K562 (cell line): ENCODE data around the gene UBXN2A. TPM values are rescaled to one million over a fixed set of nuclear protein-coding genes. Genes with fewer than 3 reads are reported as not detected.
A peak's percentile ranks its signal among the peaks of the same experiment; 100 is the strongest.

ENCODE experiments used
- ARID2 ChIP-seq: fragments of 450-650 bp; IDR thresholded peaks from 2 replicates; pipeline ENCODE4 v1.6.1; 2017; ENCODE audit warnings: antibody characterized with exemption, mild to moderate bottlenecking
- CEBPG ChIP-seq, 3 experiments: fragments of 200-800 bp in 1 of 3; sonication (Bioruptor generic) in 1 of 3; sonication (generic) in 1 of 3; formaldehyde crosslinking in 1 of 3; IDR thresholded peaks in 2 of 3; conservative IDR thresholded peaks in 1 of 3; 2 replicates each; pipeline versions ENCODE4 v1.6.1 to v1.8.0; 2016 to 2022; ENCODE audit warnings: missing compliant biosample characterization in 2 of 3, missing genetic modification characterization in 2 of 3, mild to moderate bottlenecking in 1 of 3, missing genetic modification reagents in 1 of 3
- DPF2 ChIP-seq: fragments of 450-650 bp; IDR thresholded peaks from 2 replicates; pipeline ENCODE4 v1.6.1; 2016
- GABPB2 ChIP-seq: fragments of 250-450 bp; sonication (Bioruptor Pico); conservative IDR thresholded peaks from 2 replicates; pipeline ENCODE4 v1.5.1; 2021; ENCODE audit warnings: mild to moderate bottlenecking
- GTF2A2 ChIP-seq: IDR thresholded peaks from 2 replicates; pipeline ENCODE4 v1.6.1; 2016; ENCODE audit warnings: mild to moderate bottlenecking, missing genetic modification characterization, missing compliant biosample characterization
- HNRNPK ChIP-seq: fragments of 200-400 bp; formaldehyde crosslinking; IDR thresholded peaks from one replicate; pipeline ENCODE4 v1.6.1; 2018; ENCODE audit warnings: mild to moderate bottlenecking, low read depth, low read length; ENCODE audit not compliant: poor library complexity, severe bottlenecking
- HSF4 ChIP-seq: fragments of 250-450 bp; sonication (Bioruptor Pico); IDR thresholded peaks from 2 replicates; pipeline ENCODE4 v2.1.2; 2022; ENCODE audit warnings: mild to moderate bottlenecking, moderate library complexity, borderline replicate concordance
- MAZ ChIP-seq, 2 experiments: fragments of 450-650 bp in 1 of 2; sonication (generic) in 1 of 2; formaldehyde crosslinking; IDR thresholded peaks in 1 of 2; conservative IDR thresholded peaks in 1 of 2; 2 replicates each; pipeline versions ENCODE4 v1.4.0 to v1.5.0; 2020; ENCODE audit warnings: mild to moderate bottlenecking in 1 of 2, missing genetic modification reagents in 1 of 2
- NR2C1 ChIP-seq, 2 experiments: fragments of 450-650 bp; IDR thresholded peaks; 2 replicates each; pipeline ENCODE4 v1.6.1; 2017; ENCODE audit warnings: mild to moderate bottlenecking in 2 of 2, antibody characterized with exemption in 1 of 2, inconsistent platforms in 1 of 2, missing compliant biosample characterization in 1 of 2, missing genetic modification characterization in 1 of 2
- PRMT5 ChIP-seq: sonication (generic); formaldehyde crosslinking; IDR thresholded peaks from 2 replicates; pipeline ENCODE4 v1.5.0; 2020; ENCODE audit warnings: missing genetic modification reagents
- RB1 ChIP-seq: fragments of 450-650 bp; IDR thresholded peaks from 2 replicates; pipeline ENCODE4 v1.6.1; 2017; ENCODE audit warnings: low read depth, mild to moderate bottlenecking
- RBM34 ChIP-seq: fragments of 200-400 bp; formaldehyde crosslinking; IDR thresholded peaks from 2 replicates; pipeline ENCODE4 v1.6.1; 2018; ENCODE audit warnings: low read length, borderline replicate concordance; ENCODE audit not compliant: insufficient read depth
- RNF2 ChIP-seq: sonication (generic); IDR thresholded peaks from 2 replicates; pipeline ENCODE4 v1.6.1; 2016
- SMAD3 ChIP-seq: fragments of 450-650 bp; formaldehyde crosslinking; conservative IDR thresholded peaks from 2 replicates; pipeline ENCODE4 v1.4.0; 2020; ENCODE audit warnings: mild to moderate bottlenecking
- SOX6 ChIP-seq: fragments of 450-650 bp; IDR thresholded peaks from 2 replicates; pipeline ENCODE4 v1.6.1; 2014; ENCODE audit warnings: mild to moderate bottlenecking
- ZNF431 ChIP-seq: sonication (generic); formaldehyde crosslinking; IDR thresholded peaks from 2 replicates; pipeline ENCODE4 v1.8.0; 2022; ENCODE audit warnings: mild to moderate bottlenecking, missing genetic modification reagents
- ZNF586 ChIP-seq: fragments of 450-650 bp; formaldehyde crosslinking; conservative IDR thresholded peaks from 2 replicates; pipeline ENCODE4 v1.4.0; 2020; ENCODE audit warnings: mild to moderate bottlenecking, moderate library complexity
- ZSCAN32 ChIP-seq: fragments of 450-650 bp; formaldehyde crosslinking; IDR thresholded peaks from 2 replicates; pipeline ENCODE4 v1.4.0; 2020; ENCODE audit warnings: mild to moderate bottlenecking, moderate library complexity
- polyA plus RNA-seq, 8 experiments: library from polyadenylated mRNA; depleted of rRNA in 4 of 8; stranded (reverse) in 5 of 8; unstranded in 3 of 8; fragments of >200 nt; fragmentation: Nextera tagmentation in 2 of 8; fragmentation: Illumina TruSeq in 1 of 8; extraction: Ambion mirVana in 2 of 8; extraction: Trizol in 1 of 8; gene quantifications; 2 replicates each; pipeline versions ENCODE4 v1.2.1 to v1.2.3, GENCODE V29; 2011 to 2014; ENCODE audit warnings: inconsistent platforms in 1 of 8, missing spikeins in 1 of 8
- total RNA-seq, 7 experiments: library from RNA; depleted of rRNA in 6 of 7; stranded (reverse); fragments of >200 nt in 6 of 7; fragmentation: Illumina TruSeq in 2 of 7; extraction: Trizol in 2 of 7; gene quantifications; 2 replicates each; pipeline versions ENCODE4 v1.2.1 to v1.2.3, GENCODE V29; 2011 to 2021; ENCODE audit warnings: low replicate concordance in 1 of 7
- TF ChIP-seq, protein P1 (sequence below): sonication (generic); formaldehyde crosslinking; IDR thresholded peaks from 2 replicates; pipeline ENCODE4 v1.8.0; 2022; ENCODE audit warnings: mild to moderate bottlenecking, missing genetic modification reagents
- TF ChIP-seq, protein P2 (sequence below), 2 experiments: fragments of 450-650 bp; IDR thresholded peaks; 2 replicates each; pipeline ENCODE4 v1.6.1; 2018; ENCODE audit warnings: mild to moderate bottlenecking in 2 of 2, low read depth in 1 of 2; ENCODE audit not compliant: partially characterized antibody in 2 of 2

The UBXN2A gene
- total and polyA plus RNA-seq, 9 of the 15 experiments (the other 6 are each of a cell fraction or from before 2014, with no cell fraction given): 3.4 to 25.6 (median 16.0) TPM

DNA sequence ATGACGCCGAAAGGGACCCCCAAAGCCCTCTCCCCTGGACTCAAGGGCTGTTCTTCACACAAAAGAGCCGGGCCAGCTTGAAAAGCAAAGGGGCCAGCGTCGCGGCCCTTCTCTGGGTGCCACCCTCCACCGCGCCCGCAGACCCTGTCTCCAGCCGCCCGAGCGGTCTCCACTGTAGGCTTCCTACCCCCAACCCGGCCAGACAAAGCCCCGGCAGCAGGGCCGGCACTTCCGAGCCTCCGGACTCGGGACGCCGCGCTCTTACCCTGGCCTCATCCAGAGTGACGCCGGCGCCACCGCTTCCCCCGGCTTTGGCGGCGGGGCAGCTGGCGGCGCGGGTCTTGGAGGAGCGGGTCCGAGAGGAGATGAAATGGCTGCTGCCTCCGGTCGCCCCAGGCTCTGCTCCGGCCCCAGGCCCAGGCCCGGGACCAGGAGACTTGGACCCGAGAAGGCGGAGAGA, 13.9 kb upstream of the UBXN2A start (continued):
- TF ChIP-seq, protein P1, sequence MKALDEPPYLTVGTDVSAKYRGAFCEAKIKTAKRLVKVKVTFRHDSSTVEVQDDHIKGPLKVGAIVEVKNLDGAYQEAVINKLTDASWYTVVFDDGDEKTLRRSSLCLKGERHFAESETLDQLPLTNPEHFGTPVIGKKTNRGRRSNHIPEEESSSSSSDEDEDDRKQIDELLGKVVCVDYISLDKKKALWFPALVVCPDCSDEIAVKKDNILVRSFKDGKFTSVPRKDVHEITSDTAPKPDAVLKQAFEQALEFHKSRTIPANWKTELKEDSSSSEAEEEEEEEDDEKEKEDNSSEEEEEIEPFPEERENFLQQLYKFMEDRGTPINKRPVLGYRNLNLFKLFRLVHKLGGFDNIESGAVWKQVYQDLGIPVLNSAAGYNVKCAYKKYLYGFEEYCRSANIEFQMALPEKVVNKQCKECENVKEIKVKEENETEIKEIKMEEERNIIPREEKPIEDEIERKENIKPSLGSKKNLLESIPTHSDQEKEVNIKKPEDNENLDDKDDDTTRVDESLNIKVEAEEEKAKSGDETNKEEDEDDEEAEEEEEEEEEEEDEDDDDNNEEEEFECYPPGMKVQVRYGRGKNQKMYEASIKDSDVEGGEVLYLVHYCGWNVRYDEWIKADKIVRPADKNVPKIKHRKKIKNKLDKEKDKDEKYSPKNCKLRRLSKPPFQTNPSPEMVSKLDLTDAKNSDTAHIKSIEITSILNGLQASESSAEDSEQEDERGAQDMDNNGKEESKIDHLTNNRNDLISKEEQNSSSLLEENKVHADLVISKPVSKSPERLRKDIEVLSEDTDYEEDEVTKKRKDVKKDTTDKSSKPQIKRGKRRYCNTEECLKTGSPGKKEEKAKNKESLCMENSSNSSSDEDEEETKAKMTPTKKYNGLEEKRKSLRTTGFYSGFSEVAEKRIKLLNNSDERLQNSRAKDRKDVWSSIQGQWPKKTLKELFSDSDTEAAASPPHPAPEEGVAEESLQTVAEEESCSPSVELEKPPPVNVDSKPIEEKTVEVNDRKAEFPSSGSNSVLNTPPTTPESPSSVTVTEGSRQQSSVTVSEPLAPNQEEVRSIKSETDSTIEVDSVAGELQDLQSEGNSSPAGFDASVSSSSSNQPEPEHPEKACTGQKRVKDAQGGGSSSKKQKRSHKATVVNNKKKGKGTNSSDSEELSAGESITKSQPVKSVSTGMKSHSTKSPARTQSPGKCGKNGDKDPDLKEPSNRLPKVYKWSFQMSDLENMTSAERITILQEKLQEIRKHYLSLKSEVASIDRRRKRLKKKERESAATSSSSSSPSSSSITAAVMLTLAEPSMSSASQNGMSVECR (CRISPR knock-in tag): 0 out of 2 replicates have a peak, but pooled peaks have one; percentile 3
- no peak for TF ChIP-seq MAZ (CRISPR knock-in tag; conservative IDR thresholded peaks at IDR 0.05 in 1 of 2, IDR thresholded peaks at IDR 0.05 in 1 of 2)
- no peak for TF ChIP-seq PRMT5 (CRISPR knock-in tag)
- TF ChIP-seq RBM34: peak; percentile 10; the same call in 1 of the 2 replicates
- TF ChIP-seq, protein P2, sequence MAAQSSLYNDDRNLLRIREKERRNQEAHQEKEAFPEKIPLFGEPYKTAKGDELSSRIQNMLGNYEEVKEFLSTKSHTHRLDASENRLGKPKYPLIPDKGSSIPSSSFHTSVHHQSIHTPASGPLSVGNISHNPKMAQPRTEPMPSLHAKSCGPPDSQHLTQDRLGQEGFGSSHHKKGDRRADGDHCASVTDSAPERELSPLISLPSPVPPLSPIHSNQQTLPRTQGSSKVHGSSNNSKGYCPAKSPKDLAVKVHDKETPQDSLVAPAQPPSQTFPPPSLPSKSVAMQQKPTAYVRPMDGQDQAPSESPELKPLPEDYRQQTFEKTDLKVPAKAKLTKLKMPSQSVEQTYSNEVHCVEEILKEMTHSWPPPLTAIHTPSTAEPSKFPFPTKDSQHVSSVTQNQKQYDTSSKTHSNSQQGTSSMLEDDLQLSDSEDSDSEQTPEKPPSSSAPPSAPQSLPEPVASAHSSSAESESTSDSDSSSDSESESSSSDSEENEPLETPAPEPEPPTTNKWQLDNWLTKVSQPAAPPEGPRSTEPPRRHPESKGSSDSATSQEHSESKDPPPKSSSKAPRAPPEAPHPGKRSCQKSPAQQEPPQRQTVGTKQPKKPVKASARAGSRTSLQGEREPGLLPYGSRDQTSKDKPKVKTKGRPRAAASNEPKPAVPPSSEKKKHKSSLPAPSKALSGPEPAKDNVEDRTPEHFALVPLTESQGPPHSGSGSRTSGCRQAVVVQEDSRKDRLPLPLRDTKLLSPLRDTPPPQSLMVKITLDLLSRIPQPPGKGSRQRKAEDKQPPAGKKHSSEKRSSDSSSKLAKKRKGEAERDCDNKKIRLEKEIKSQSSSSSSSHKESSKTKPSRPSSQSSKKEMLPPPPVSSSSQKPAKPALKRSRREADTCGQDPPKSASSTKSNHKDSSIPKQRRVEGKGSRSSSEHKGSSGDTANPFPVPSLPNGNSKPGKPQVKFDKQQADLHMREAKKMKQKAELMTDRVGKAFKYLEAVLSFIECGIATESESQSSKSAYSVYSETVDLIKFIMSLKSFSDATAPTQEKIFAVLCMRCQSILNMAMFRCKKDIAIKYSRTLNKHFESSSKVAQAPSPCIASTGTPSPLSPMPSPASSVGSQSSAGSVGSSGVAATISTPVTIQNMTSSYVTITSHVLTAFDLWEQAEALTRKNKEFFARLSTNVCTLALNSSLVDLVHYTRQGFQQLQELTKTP (IDR thresholded peaks at IDR 0.05; ENCODE audit: low read depth in 1 of 2, partially characterized antibody in 2 of 2): no peak
- no peak for TF ChIP-seq RNF2
- TF ChIP-seq ZNF586 (CRISPR knock-in tag): no peak
- TF ChIP-seq CEBPG (CRISPR knock-in tag; IDR thresholded peaks at IDR 0.05): 0 out of 2 replicates have a peak, but pooled peaks have one; percentile 39
- no peak for TF ChIP-seq CEBPG (tag; conservative IDR thresholded peaks at IDR 0.05 in 1 of 2, IDR thresholded peaks at IDR 0.05 in 1 of 2)
- no peak for TF ChIP-seq DPF2
- no peak for TF ChIP-seq ZNF431 (CRISPR knock-in tag)
- no peak for TF ChIP-seq GTF2A2 (tag)
- no peak for TF ChIP-seq ARID2
- no peak for TF ChIP-seq SMAD3 (CRISPR knock-in tag)
- no peak for TF ChIP-seq HSF4 (CRISPR knock-in tag)
- no peak for TF ChIP-seq NR2C1 (IDR thresholded peaks at IDR 0.05)
- no peak for TF ChIP-seq NR2C1 (tag; IDR thresholded peaks at IDR 0.05)
- no peak for TF ChIP-seq GABPB2
- no peak for TF ChIP-seq HNRNPK
- TF ChIP-seq SOX6: no peak
- no peak for TF ChIP-seq ZSCAN32 (CRISPR knock-in tag)
- TF ChIP-seq RB1: no peak
